ENCODE measurements around the gene PHF8.

Gene PHF8

GRCh38 chrX:53900623-53901022 lies 143.7 kb downstream of the PHF8 start:
- H3K9me3 ChIP-seq (ENCODE audit: insufficient read depth, low read length): no peaks in the 10 kb centered on the region
- H3K4me1 ChIP-seq (ENCODE audit: low read length): no peaks in the 10 kb centered on the region
- H3K4me2 ChIP-seq (ENCODE audit: low read length): no peak overlapping the region
- no peaks in the 10 kb centered on the region for H4K20me1 ChIP-seq (ENCODE audit: insufficient read depth, low read length)
- H3K9ac ChIP-seq (ENCODE audit: low read length): no peak overlapping the region
- H3K27ac ChIP-seq (ENCODE audit: low read length): no peak overlapping the region
- no peak overlapping the region for H2AFZ ChIP-seq (ENCODE audit: low read depth, low read length)
- TF ChIP-seq, protein P1, sequence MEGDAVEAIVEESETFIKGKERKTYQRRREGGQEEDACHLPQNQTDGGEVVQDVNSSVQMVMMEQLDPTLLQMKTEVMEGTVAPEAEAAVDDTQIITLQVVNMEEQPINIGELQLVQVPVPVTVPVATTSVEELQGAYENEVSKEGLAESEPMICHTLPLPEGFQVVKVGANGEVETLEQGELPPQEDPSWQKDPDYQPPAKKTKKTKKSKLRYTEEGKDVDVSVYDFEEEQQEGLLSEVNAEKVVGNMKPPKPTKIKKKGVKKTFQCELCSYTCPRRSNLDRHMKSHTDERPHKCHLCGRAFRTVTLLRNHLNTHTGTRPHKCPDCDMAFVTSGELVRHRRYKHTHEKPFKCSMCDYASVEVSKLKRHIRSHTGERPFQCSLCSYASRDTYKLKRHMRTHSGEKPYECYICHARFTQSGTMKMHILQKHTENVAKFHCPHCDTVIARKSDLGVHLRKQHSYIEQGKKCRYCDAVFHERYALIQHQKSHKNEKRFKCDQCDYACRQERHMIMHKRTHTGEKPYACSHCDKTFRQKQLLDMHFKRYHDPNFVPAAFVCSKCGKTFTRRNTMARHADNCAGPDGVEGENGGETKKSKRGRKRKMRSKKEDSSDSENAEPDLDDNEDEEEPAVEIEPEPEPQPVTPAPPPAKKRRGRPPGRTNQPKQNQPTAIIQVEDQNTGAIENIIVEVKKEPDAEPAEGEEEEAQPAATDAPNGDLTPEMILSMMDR (IDR thresholded peaks at IDR 0.05; ENCODE audit: low read depth, low read length): no peak
- TF ChIP-seq EZH2phosphoT487 (IDR thresholded peaks at IDR 0.05; ENCODE audit: low read depth): no peak
- H3K4me3 ChIP-seq (ENCODE audit: low read length): no peak overlapping the region
- no peaks in the 10 kb centered on the region for H3K79me2 ChIP-seq (ENCODE audit: low read length)
- H3K36me3 ChIP-seq (replicated peaks; ENCODE audit: low read depth, low read length): no peaks in the 10 kb centered on the region
- H3K27me3 ChIP-seq (ENCODE audit: low read depth, low read length): 0 out of 2 replicates have a peak, but pooled peaks cover 6% of the 10 kb centered on the region

GRCh38 chrX:53895270-53895669 lies 149.0 kb downstream of the PHF8 start:
- Histone ChIP-seq H3K9me3 (ENCODE audit: insufficient read depth, low read length) (no peaks in the 10 kb centered on the region), H4K20me1 (ENCODE audit: insufficient read depth, low read length) (no peaks in the 10 kb centered on the region), H3K27ac (ENCODE audit: low read length) (no peak overlapping the region), H3K4me1 (ENCODE audit: low read length) (no peaks in the 10 kb centered on the region), H2AFZ (ENCODE audit: low read depth, low read length) (no peak overlapping the region), H3K4me3 (ENCODE audit: low read length) (no peak overlapping the region), H3K27me3 (ENCODE audit: low read depth, low read length) (0 out of 2 replicates have a peak, but pooled peaks cover 6% of the 10 kb centered on the region), H3K79me2 (ENCODE audit: low read length) (no peaks in the 10 kb centered on the region), H3K36me3 (replicated peaks; ENCODE audit: low read depth, low read length) (no peaks in the 10 kb centered on the region), H3K4me2 (ENCODE audit: low read length) (no peak overlapping the region), H3K9ac (ENCODE audit: low read length) (no peak overlapping the region)
- no peak for TF ChIP-seq EZH2phosphoT487 (IDR thresholded peaks at IDR 0.05; ENCODE audit: low read depth)

Data from OCI-LY3 (cell line).